Choroid plexus epithelial cell (primary cell): ENCODE results near the gene ARTN.

Experiments
- DNase-seq: peaks from one replicate; pipeline ENCODE4 v3.0.0-alpha.2; 2010; ENCODE audit warnings: low read depth
- H3K4me3 ChIP-seq: 2 replicates; pipeline ENCODE4 v1.5.1; 2011; ENCODE audit warnings: low read depth, mild to moderate bottlenecking, control low read depth, low read length, moderate library complexity
- CTCF ChIP-seq: conservative IDR thresholded peaks from 2 replicates; pipeline ENCODE4 v1.5.1; 2011; ENCODE audit warnings: low read depth, mild to moderate bottlenecking, control low read depth, inconsistent platforms, low read length, moderate library complexity

The ARTN gene

GRCh38 chr1:43924516-43924915 is 9.1 kb upstream of the ARTN start:
- TF ChIP-seq CTCF = no peak
- DNase-seq = no peak
- no peak overlapping the region for H3K4me3 ChIP-seq

GRCh38 chr1:43925846-43926245 is 7.8 kb upstream of the ARTN start:
- H3K4me3 ChIP-seq = no peak overlapping the region
- no peak for TF ChIP-seq CTCF
- DNase-seq = no peak

GRCh38 chr1:43930168-43930948 is 3.2 kb upstream of the ARTN start:
- TF ChIP-seq CTCF = peak; percentile 52
- no peak for DNase-seq
- H3K4me3 ChIP-seq = no peak overlapping the region

- TF ChIP-seq CTCF = no peak
- no peak for DNase-seq
- H3K4me3 ChIP-seq = no peak overlapping the region
Measured at GRCh38 chr1:43930949-43931275, 2.7 kb upstream of the ARTN start.

GRCh38 chr1:43931711-43932660 is 1.6 kb upstream of the ARTN start:
- no peak overlapping the region for H3K4me3 ChIP-seq
- no peak for TF ChIP-seq CTCF
- DNase-seq = no peak

GRCh38 chr1:43932786-43933385 is 715 bp upstream of the ARTN start:
- H3K4me3 ChIP-seq = peak overlapping the region; percentile 55
- TF ChIP-seq CTCF = no peak
- DNase-seq = peak; percentile 43
